ENCODE results near the gene PPP3CB.

The PPP3CB gene

GRCh38 chr10:73512207-73512743 is 16.5 kb upstream of the PPP3CB start:
- ATAC-seq = no peak
- TF ChIP-seq ISL1 (CRISPR knock-in tag; IDR thresholded peaks at IDR 0.05) (no peak), ZNF70 (CRISPR knock-in tag; IDR thresholded peaks at IDR 0.05) (no peak), CSDC2 (CRISPR knock-in tag; IDR thresholded peaks at IDR 0.05) (no peak), GLIS3 (CRISPR knock-in tag; IDR thresholded peaks at IDR 0.05) (no peak), OSR1 (CRISPR knock-in tag; IDR thresholded peaks at IDR 0.05) (no peak), TCF4 (CRISPR knock-in tag; IDR thresholded peaks at IDR 0.05; ENCODE audit: borderline replicate concordance) (no peak), ZNF8 (CRISPR knock-in tag; IDR thresholded peaks at IDR 0.05) (no peak), SNAI2 (CRISPR knock-in tag; IDR thresholded peaks at IDR 0.05) (no peak), TOX (CRISPR knock-in tag; IDR thresholded peaks at IDR 0.05; ENCODE audit: borderline replicate concordance) (no peak), PPARA (CRISPR knock-in tag; IDR thresholded peaks at IDR 0.05; ENCODE audit: borderline replicate concordance) (no peak), ARNTL (CRISPR knock-in tag; IDR thresholded peaks at IDR 0.05; ENCODE audit: borderline replicate concordance, low read depth) (no peak), ZFP30 (CRISPR knock-in tag; IDR thresholded peaks at IDR 0.05) (no peak), ZC3H10 (CRISPR knock-in tag; IDR thresholded peaks at IDR 0.05) (no peak), ZNF565 (CRISPR knock-in tag; conservative IDR thresholded peaks at IDR 0.05; ENCODE audit: low read depth) (no peak), RARB (CRISPR knock-in tag; IDR thresholded peaks at IDR 0.05) (no peak), CREB5 (CRISPR knock-in tag; IDR thresholded peaks at IDR 0.05; ENCODE audit: low read depth) (no peak), ZFP3 (CRISPR knock-in tag; IDR thresholded peaks at IDR 0.05) (no peak), CSRNP3 (CRISPR knock-in tag; IDR thresholded peaks at IDR 0.05) (no peak)
- TF ChIP-seq, protein P1, sequence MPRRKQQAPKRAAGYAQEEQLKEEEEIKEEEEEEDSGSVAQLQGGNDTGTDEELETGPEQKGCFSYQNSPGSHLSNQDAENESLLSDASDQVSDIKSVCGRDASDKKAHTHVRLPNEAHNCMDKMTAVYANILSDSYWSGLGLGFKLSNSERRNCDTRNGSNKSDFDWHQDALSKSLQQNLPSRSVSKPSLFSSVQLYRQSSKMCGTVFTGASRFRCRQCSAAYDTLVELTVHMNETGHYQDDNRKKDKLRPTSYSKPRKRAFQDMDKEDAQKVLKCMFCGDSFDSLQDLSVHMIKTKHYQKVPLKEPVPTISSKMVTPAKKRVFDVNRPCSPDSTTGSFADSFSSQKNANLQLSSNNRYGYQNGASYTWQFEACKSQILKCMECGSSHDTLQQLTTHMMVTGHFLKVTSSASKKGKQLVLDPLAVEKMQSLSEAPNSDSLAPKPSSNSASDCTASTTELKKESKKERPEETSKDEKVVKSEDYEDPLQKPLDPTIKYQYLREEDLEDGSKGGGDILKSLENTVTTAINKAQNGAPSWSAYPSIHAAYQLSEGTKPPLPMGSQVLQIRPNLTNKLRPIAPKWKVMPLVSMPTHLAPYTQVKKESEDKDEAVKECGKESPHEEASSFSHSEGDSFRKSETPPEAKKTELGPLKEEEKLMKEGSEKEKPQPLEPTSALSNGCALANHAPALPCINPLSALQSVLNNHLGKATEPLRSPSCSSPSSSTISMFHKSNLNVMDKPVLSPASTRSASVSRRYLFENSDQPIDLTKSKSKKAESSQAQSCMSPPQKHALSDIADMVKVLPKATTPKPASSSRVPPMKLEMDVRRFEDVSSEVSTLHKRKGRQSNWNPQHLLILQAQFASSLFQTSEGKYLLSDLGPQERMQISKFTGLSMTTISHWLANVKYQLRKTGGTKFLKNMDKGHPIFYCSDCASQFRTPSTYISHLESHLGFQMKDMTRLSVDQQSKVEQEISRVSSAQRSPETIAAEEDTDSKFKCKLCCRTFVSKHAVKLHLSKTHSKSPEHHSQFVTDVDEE (CRISPR knock-in tag; IDR thresholded peaks at IDR 0.05) = no peak
- TF ChIP-seq, protein P2, sequence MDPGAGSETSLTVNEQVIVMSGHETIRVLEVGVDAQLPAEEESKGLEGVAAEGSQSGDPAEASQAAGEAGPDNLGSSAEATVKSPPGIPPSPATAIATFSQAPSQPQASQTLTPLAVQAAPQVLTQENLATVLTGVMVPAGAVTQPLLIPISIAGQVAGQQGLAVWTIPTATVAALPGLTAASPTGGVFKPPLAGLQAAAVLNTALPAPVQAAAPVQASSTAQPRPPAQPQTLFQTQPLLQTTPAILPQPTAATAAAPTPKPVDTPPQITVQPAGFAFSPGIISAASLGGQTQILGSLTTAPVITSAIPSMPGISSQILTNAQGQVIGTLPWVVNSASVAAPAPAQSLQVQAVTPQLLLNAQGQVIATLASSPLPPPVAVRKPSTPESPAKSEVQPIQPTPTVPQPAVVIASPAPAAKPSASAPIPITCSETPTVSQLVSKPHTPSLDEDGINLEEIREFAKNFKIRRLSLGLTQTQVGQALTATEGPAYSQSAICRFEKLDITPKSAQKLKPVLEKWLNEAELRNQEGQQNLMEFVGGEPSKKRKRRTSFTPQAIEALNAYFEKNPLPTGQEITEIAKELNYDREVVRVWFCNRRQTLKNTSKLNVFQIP (CRISPR knock-in tag; IDR thresholded peaks at IDR 0.05; ENCODE audit: borderline replicate concordance, low read depth) = no peak

GRCh38 chr10:73509695-73510094 is 13.9 kb upstream of the PPP3CB start:
- TF ChIP-seq CSDC2 (CRISPR knock-in tag; IDR thresholded peaks at IDR 0.05) (no peak), ISL1 (CRISPR knock-in tag; IDR thresholded peaks at IDR 0.05) (no peak), OSR1 (CRISPR knock-in tag; IDR thresholded peaks at IDR 0.05) (no peak), SNAI2 (CRISPR knock-in tag; IDR thresholded peaks at IDR 0.05) (no peak), ZNF70 (CRISPR knock-in tag; IDR thresholded peaks at IDR 0.05) (no peak), TOX (CRISPR knock-in tag; IDR thresholded peaks at IDR 0.05; ENCODE audit: borderline replicate concordance) (no peak), CSRNP3 (CRISPR knock-in tag; IDR thresholded peaks at IDR 0.05) (no peak), ARNTL (CRISPR knock-in tag; IDR thresholded peaks at IDR 0.05; ENCODE audit: borderline replicate concordance, low read depth) (no peak), ZC3H10 (CRISPR knock-in tag; IDR thresholded peaks at IDR 0.05) (no peak), ZFP30 (CRISPR knock-in tag; IDR thresholded peaks at IDR 0.05) (no peak), GLIS3 (CRISPR knock-in tag; IDR thresholded peaks at IDR 0.05) (no peak), PPARA (CRISPR knock-in tag; IDR thresholded peaks at IDR 0.05; ENCODE audit: borderline replicate concordance) (no peak), ESRRG (CRISPR knock-in tag; IDR thresholded peaks at IDR 0.05) (no peak), BACH2 (CRISPR knock-in tag; IDR thresholded peaks at IDR 0.05; ENCODE audit: borderline replicate concordance) (no peak), ZNF8 (CRISPR knock-in tag; IDR thresholded peaks at IDR 0.05) (no peak), CREB5 (CRISPR knock-in tag; IDR thresholded peaks at IDR 0.05; ENCODE audit: low read depth) (no peak)
- TF ChIP-seq, protein P3, sequence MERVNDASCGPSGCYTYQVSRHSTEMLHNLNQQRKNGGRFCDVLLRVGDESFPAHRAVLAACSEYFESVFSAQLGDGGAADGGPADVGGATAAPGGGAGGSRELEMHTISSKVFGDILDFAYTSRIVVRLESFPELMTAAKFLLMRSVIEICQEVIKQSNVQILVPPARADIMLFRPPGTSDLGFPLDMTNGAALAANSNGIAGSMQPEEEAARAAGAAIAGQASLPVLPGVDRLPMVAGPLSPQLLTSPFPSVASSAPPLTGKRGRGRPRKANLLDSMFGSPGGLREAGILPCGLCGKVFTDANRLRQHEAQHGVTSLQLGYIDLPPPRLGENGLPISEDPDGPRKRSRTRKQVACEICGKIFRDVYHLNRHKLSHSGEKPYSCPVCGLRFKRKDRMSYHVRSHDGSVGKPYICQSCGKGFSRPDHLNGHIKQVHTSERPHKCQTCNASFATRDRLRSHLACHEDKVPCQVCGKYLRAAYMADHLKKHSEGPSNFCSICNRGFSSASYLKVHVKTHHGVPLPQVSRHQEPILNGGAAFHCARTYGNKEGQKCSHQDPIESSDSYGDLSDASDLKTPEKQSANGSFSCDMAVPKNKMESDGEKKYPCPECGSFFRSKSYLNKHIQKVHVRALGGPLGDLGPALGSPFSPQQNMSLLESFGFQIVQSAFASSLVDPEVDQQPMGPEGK (CRISPR knock-in tag; IDR thresholded peaks at IDR 0.05; ENCODE audit: borderline replicate concordance) = no peak
- no peak for ATAC-seq
